ACC112 (cell line): Measurements from ENCODE around the gene SUN5.

Source experiments
- H2AFZ ChIP-seq: fragments of 200-600 bp; sonication (generic); one replicate; pipeline ENCODE4 v1.6.0; 2017; ENCODE audit warnings: antibody characterized with exemption, low read length; ENCODE audit not compliant: unreplicated experiment
- H3K27ac ChIP-seq: fragments of 200-600 bp; sonication (generic); 2 replicates; pipeline ENCODE4 v1.5.1; 2014; ENCODE audit warnings: low read depth, mild to moderate bottlenecking, antibody characterized with exemption, low read length, moderate library complexity
- H3K27me3 ChIP-seq: fragments of 200-600 bp; sonication (generic); 2 replicates; pipeline ENCODE4 v1.6.1; 2014; ENCODE audit warnings: mild to moderate bottlenecking, antibody characterized with exemption, low read length, moderate library complexity, mixed read lengths; ENCODE audit not compliant: insufficient read depth
- H3K36me3 ChIP-seq: fragments of 200-600 bp; sonication (generic); 2 replicates; pipeline ENCODE4 v1.6.1; 2016; ENCODE audit warnings: mild to moderate bottlenecking, antibody characterized with exemption, low read length, moderate library complexity, mixed read lengths; ENCODE audit not compliant: insufficient read depth
- H3K4me1 ChIP-seq: fragments of 200-600 bp; sonication (generic); one replicate; pipeline ENCODE4 v1.6.1; 2016; ENCODE audit warnings: low read length, mixed read lengths; ENCODE audit not compliant: insufficient read depth, unreplicated experiment, control insufficient read depth
- H3K4me3 ChIP-seq: fragments of 200-600 bp; sonication (generic); 2 replicates; pipeline ENCODE4 v1.5.1; 2014; ENCODE audit warnings: mild to moderate bottlenecking, low read depth, low read length
- H3K79me2 ChIP-seq: fragments of 200-600 bp; sonication (generic); one replicate; pipeline ENCODE4 v1.6.0; 2016; ENCODE audit warnings: low read length; ENCODE audit not compliant: control insufficient read depth, unreplicated experiment, insufficient read depth

SUN5 gene

DNA sequence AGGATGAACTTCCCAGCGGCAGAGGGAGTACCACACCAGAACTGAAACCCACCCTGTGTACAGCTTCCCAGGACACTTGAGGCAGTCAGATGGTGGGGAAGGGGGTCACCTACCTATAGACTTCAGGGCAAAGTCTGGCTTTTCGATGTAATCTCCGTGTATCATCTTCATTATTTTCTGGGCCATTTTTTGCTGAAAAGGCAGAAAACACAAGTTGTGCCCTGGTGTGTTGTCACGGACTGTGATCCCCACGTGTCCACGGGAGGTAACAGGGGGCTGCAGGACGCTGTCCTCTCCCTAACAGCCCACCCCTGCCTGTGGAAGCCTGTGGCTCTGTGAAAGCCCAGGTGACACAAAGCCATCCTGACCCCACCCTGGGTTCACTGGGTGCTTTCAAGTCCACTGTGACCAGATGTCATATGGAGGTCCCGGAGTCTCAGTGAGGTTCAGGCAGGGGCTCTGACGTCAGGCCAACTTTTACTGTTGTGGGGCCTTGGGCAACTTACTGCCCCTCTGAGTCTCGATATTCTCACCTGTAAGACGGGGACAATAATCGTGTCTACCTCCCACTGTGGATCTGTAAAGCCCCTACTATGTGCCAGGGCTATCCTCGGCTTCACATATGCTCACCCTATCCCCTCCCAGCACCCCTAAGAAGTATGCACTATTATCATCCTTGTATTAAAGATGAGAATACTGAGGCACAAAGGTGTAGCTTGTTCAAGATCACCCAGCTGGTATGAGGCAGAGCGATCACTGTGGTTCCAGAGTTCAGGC lies 14.5 kb downstream of the SUN5 start:
- Histone ChIP-seq H3K4me1 (no peaks in the 10 kb centered on the region), H3K79me2 (no peaks in the 10 kb centered on the region), H3K4me3 (no peak overlapping the region), H3K27ac (no peak overlapping the region), H3K36me3 (no peaks in the 10 kb centered on the region), H3K27me3 (peaks cover 11% of the 10 kb centered on the region), H2AFZ (no peak overlapping the region)

DNA sequence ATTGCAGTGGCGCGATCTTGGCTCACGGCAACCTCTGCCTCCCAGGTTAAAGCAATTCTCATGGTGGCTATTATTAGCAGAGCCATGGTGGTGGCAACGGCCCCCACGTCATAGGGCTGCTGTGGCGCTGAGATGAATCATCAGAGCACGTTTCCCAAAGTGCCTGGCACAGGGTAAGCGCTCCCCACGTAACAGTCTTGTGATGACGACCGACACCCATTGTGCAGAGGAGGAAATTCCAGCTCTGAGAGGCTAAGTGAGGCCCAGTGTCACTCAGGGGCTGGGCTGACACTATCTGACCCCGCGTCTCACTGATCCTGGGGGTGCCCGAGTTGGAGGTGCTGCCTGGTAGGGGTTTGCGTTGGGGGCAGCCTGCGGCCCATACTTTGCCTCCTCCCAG lies 16.2 kb downstream of the SUN5 start:
- no peaks in the 10 kb centered on the region for H3K79me2 ChIP-seq
- no peaks in the 10 kb centered on the region for H3K4me1 ChIP-seq
- H3K27me3 ChIP-seq = peaks cover 9% of the 10 kb centered on the region
- H3K4me3 ChIP-seq = no peak overlapping the region
- H3K27ac ChIP-seq = no peak overlapping the region
- no peaks in the 10 kb centered on the region for H3K36me3 ChIP-seq
- no peak overlapping the region for H2AFZ ChIP-seq

- H3K4me3 ChIP-seq = no peak overlapping the region
- H3K79me2 ChIP-seq = no peaks in the 10 kb centered on the region
- H2AFZ ChIP-seq = no peak overlapping the region
- no peaks in the 10 kb centered on the region for H3K4me1 ChIP-seq
- no peaks in the 10 kb centered on the region for H3K36me3 ChIP-seq
- H3K27ac ChIP-seq = no peak overlapping the region
- H3K27me3 ChIP-seq = peaks cover 7% of the 10 kb centered on the region
Measured at GRCh38 chr20:32987044-32987825, 17.0 kb downstream of the SUN5 start.

- Histone ChIP-seq H3K4me1 (no peaks in the 10 kb centered on the region), H3K36me3 (no peaks in the 10 kb centered on the region), H3K27me3 (peaks cover 8% of the 10 kb centered on the region; the same call in 1 of the 2 replicates), H3K27ac (no peak overlapping the region), H3K4me3 (no peak overlapping the region), H2AFZ (no peak overlapping the region), H3K79me2 (no peaks in the 10 kb centered on the region)
Measured at GRCh38 chr20:32986331-32986966, 17.8 kb downstream of the SUN5 start.

- Histone ChIP-seq H3K4me1 (no peaks in the 10 kb centered on the region), H3K36me3 (no peaks in the 10 kb centered on the region), H3K79me2 (no peaks in the 10 kb centered on the region), H3K27ac (no peak overlapping the region), H3K4me3 (no peak overlapping the region), H3K27me3 (peaks cover 10% of the 10 kb centered on the region; the same call in 1 of the 2 replicates), H2AFZ (no peak overlapping the region)
Measured at GRCh38 chr20:32985596-32985995, 18.6 kb downstream of the SUN5 start.

- Histone ChIP-seq H3K36me3 (no peaks in the 10 kb centered on the region), H3K27ac (no peak overlapping the region), H3K27me3 (peaks cover 9% of the 10 kb centered on the region; the same call in 1 of the 2 replicates), H3K4me3 (no peak overlapping the region), H2AFZ (no peak overlapping the region), H3K4me1 (no peaks in the 10 kb centered on the region), H3K79me2 (no peaks in the 10 kb centered on the region)
Measured at GRCh38 chr20:32984631-32985354, 19.4 kb downstream of the SUN5 start.

DNA sequence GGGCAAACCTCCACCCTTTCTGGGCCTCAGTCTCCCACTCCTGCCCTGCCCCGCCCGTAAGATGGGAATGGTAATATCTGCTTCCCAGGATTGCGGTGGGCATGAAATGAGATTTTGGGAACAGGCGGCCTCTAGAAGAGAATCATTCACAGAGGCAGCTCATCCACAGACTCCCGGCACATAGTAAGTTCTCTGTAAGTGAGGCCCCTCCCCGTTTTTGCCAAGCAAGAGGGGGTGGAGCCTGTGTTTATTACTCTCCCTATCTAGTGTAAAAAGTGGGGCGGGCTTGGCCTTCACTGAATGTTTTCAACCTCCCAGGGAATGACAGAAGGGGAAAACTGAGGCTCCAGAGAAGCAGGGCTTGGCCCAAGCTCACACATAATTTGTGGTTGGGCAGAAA lies 20.0 kb downstream of the SUN5 start:
- Histone ChIP-seq H3K27ac (no peak overlapping the region), H3K36me3 (no peaks in the 10 kb centered on the region), H2AFZ (no peak overlapping the region), H3K27me3 (peaks cover 13% of the 10 kb centered on the region; the same call in 1 of the 2 replicates), H3K79me2 (no peaks in the 10 kb centered on the region), H3K4me1 (no peaks in the 10 kb centered on the region), H3K4me3 (no peak overlapping the region)

- Histone ChIP-seq H3K27ac (no peak overlapping the region), H3K36me3 (no peaks in the 10 kb centered on the region), H3K4me3 (no peak overlapping the region), H3K79me2 (no peaks in the 10 kb centered on the region), H3K4me1 (no peaks in the 10 kb centered on the region), H2AFZ (no peak overlapping the region), H3K27me3 (peaks cover 17% of the 10 kb centered on the region; the same call in 1 of the 2 replicates)
Measured at GRCh38 chr20:32983459-32984112, 20.6 kb downstream of the SUN5 start.

DNA sequence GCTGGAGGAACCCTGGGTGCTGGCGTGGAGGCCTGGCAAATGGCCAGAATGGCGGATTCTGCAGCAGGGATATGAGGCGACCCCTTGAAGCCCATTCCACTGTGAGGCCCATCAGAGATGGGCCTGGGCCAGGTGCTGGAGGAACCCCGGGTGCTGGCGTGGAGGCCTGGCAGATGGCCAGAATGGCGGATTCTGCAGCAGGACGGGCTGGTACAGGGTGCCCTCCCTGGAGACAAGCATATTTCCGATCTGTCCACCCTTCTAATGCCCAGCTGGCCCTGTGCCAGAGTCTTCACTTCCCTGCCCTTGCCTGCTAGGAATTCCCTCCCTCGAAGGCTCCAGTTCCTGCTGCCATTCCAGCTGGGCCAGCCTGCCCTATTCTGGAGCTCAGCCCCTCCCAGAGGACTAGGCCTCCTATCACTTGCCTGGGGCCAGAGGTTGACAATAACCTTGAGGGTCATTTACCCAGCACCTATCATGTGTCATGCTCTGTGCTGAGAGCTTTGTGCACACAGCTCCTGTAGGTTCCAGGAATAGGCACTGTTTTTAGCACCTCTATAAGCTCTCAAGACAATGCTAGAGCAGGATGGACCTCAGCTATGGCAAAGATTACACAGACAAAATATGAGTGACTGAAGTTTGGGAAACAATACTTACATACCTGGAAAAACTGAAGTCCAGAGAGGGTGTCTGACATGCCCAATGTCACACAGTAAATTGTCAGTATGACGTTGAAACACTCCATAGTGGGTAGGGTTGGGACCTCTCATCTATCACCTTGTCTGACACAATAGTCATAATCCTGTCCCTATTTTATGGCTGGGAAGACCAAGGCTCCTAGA lies 21.4 kb downstream of the SUN5 start:
- Histone ChIP-seq H3K27me3 (peaks cover 20% of the 10 kb centered on the region; the same call in 1 of the 2 replicates), H3K27ac (no peak overlapping the region), H2AFZ (no peak overlapping the region), H3K79me2 (no peaks in the 10 kb centered on the region), H3K4me3 (no peak overlapping the region), H3K4me1 (no peaks in the 10 kb centered on the region), H3K36me3 (no peaks in the 10 kb centered on the region)
